ENCODE results near the gene PDE9A.

DNA sequence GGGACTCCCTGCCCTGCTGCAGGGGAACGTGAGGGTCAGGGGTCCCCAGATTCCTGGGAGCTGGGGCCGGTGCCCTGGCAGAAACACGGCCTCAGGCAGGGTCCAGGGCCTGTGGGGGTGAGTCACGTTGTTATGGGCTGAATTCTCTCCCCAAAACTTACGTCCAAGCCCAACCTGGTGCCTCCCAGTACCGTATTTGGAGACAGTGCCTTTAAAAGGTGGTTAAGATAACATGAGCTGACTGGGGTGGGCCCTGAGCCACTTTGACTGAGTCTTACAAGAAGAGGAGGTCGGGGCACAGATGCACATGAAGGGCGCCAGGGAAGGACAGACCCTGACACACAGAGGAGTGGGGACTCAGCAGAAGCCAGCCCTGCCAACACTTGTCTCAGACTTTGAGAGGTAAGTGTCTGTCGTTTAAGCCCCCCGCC lies 126.0 kb downstream of the PDE9A start:
- TF ChIP-seq CTCF (IDR thresholded peaks at IDR 0.05) (no peak), POLR2A (IDR thresholded peaks at IDR 0.05) (no peak)
